NB4 (cell line): ENCODE measurements around the gene USP20.

Experiments used
- POLR2A ChIP-seq: IDR thresholded peaks from 2 replicates; pipeline ENCODE4 v1.6.1; 2011; ENCODE audit warnings: mild to moderate bottlenecking; ENCODE audit not compliant: insufficient read length; ENCODE audit errors: extremely low read depth
- TF ChIP-seq, protein P1 (sequence below): IDR thresholded peaks from one replicate; pipeline ENCODE4 v1.5.1; 2012; ENCODE audit warnings: low read depth, low read length
- TF ChIP-seq, protein P2 (sequence below): IDR thresholded peaks from 2 replicates; pipeline ENCODE4 v1.6.1; 2011; ENCODE audit warnings: low read depth, low read length

DNA sequence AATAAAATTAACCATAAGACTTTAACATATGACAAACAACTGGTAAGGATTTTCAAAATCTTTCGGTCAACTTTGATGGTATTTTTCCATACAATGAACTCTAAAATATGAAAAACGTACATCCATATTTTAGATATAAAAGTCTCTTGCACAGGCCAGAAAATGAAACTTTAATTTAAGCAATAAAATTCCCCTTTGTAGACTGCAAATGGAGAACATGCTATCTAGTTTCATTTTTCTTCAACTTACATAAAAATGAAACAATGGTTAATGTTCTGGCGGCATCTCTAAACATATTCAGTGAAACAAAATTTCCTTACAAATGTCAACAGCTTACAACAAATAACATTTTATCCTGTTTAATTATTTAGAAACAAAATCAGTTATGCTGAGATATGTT lies 84.0 kb downstream of the USP20 start:
- TF ChIP-seq, protein P1, sequence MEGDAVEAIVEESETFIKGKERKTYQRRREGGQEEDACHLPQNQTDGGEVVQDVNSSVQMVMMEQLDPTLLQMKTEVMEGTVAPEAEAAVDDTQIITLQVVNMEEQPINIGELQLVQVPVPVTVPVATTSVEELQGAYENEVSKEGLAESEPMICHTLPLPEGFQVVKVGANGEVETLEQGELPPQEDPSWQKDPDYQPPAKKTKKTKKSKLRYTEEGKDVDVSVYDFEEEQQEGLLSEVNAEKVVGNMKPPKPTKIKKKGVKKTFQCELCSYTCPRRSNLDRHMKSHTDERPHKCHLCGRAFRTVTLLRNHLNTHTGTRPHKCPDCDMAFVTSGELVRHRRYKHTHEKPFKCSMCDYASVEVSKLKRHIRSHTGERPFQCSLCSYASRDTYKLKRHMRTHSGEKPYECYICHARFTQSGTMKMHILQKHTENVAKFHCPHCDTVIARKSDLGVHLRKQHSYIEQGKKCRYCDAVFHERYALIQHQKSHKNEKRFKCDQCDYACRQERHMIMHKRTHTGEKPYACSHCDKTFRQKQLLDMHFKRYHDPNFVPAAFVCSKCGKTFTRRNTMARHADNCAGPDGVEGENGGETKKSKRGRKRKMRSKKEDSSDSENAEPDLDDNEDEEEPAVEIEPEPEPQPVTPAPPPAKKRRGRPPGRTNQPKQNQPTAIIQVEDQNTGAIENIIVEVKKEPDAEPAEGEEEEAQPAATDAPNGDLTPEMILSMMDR = no peak
- no peak for TF ChIP-seq POLR2A
- TF ChIP-seq, protein P2, sequence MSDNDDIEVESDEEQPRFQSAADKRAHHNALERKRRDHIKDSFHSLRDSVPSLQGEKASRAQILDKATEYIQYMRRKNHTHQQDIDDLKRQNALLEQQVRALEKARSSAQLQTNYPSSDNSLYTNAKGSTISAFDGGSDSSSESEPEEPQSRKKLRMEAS = no peak
